ENCODE data around the gene CRISPLD2. TPM values are rescaled to one million over a fixed set of nuclear protein-coding genes. Genes with fewer than 3 reads are reported as not detected.
A peak's percentile ranks its signal among the peaks of the same experiment; 100 is the strongest.

Gene CRISPLD2
- total RNA-seq, 1 experiment from 2014 or later, result 0.28 TPM

GRCh38 chr16:84891149-84891795 lies 71.5 kb downstream of the CRISPLD2 start:
- no peak for TF ChIP-seq CTCF (IDR thresholded peaks at IDR 0.05; ENCODE audit: unreplicated experiment)

GRCh38 chr16:84892097-84892496 lies 72.3 kb downstream of the CRISPLD2 start:
- no peak for TF ChIP-seq CTCF (IDR thresholded peaks at IDR 0.05; ENCODE audit: unreplicated experiment)
- ChIA-PET POLR2A (interaction anchor here (0.6 kb wide), 1 partner anchor 18 kb away, joined by 3 read pairs; no protein-coding TSS in a partner anchor), CTCF (interaction anchor here (0.6 to 0.7 kb wide), 3 partner anchors 100 to 139 kb away, joined by 3 to 4 read pairs (median 3); no protein-coding TSS in a partner anchor)
- no peaks in the 10 kb centered on the region for H3K4me1 Mint-ChIP-seq (ENCODE audit: insufficient read depth, unreplicated experiment)
- H3K27me3 Mint-ChIP-seq (ENCODE audit: insufficient read depth, unreplicated experiment), result no peaks in the 10 kb centered on the region
- no peak overlapping the region for H3K4me3 Mint-ChIP-seq (ENCODE audit: unreplicated experiment)
- DNase-seq (ENCODE audit: unreplicated experiment), result no peak
- H3K9me3 Mint-ChIP-seq (ENCODE audit: unreplicated experiment), result no peaks in the 10 kb centered on the region
- no peak overlapping the region for H3K27ac Mint-ChIP-seq (ENCODE audit: low read depth, unreplicated experiment)
- BruUV-seq (replicated peaks), result no TSS peak
- intact Hi-C loops (cut with micrococcal nuclease), result no loop called here
- H3K36me3 Mint-ChIP-seq (ENCODE audit: insufficient read depth, unreplicated experiment), result no peaks in the 10 kb centered on the region

More at GRCh38 chr16:84891149-84891795, 71.5 kb downstream of the CRISPLD2 start:
- Mint-ChIP-seq H3K4me3 (ENCODE audit: unreplicated experiment) (no peak overlapping the region), H3K36me3 (ENCODE audit: insufficient read depth, unreplicated experiment) (no peaks in the 10 kb centered on the region), H3K9me3 (ENCODE audit: unreplicated experiment) (no peaks in the 10 kb centered on the region), H3K27me3 (ENCODE audit: insufficient read depth, unreplicated experiment) (no peaks in the 10 kb centered on the region), H3K27ac (ENCODE audit: low read depth, unreplicated experiment) (no peak overlapping the region), H3K4me1 (ENCODE audit: insufficient read depth, unreplicated experiment) (no peaks in the 10 kb centered on the region)
- CTCF ChIA-PET, result interaction anchor here (0.7 to 0.8 kb wide), 2 partner anchors 16 to 80 kb away, joined by 3 read pairs; no protein-coding TSS in a partner anchor
- intact Hi-C loops (cut with micrococcal nuclease), result no loop called here
- POLR2A ChIA-PET, result no interaction called here
- no peak for DNase-seq (ENCODE audit: unreplicated experiment)
- no TSS peak for BruUV-seq (replicated peaks)

- Mint-ChIP-seq H3K9me3 (ENCODE audit: unreplicated experiment) (no peaks in the 10 kb centered on the region), H3K36me3 (ENCODE audit: insufficient read depth, unreplicated experiment) (no peaks in the 10 kb centered on the region), H3K27me3 (ENCODE audit: insufficient read depth, unreplicated experiment) (no peaks in the 10 kb centered on the region), H3K27ac (ENCODE audit: low read depth, unreplicated experiment) (no peak overlapping the region), H3K4me3 (ENCODE audit: unreplicated experiment) (no peak overlapping the region), H3K4me1 (ENCODE audit: insufficient read depth, unreplicated experiment) (peaks cover 5% of the 10 kb centered on the region)
- no peak for DNase-seq (ENCODE audit: unreplicated experiment)
- no TSS peak for BruUV-seq (replicated peaks)
- POLR2A ChIA-PET, result interaction anchor here (1.0 kb wide), 1 partner anchor 39 kb away, joined by 4 read pairs; no protein-coding TSS in a partner anchor
- TF ChIP-seq CTCF (IDR thresholded peaks at IDR 0.05; ENCODE audit: unreplicated experiment), result no peak
- intact Hi-C loops (cut with micrococcal nuclease), result no loop called here
- CTCF ChIA-PET, result no interaction called here
These were observed 73.7 kb downstream of the CRISPLD2 start for GRCh38 chr16:84893467-84893848.

GRCh38 chr16:84893849-84894599 lies 74.2 kb downstream of the CRISPLD2 start:
- BruUV-seq (replicated peaks), result no TSS peak
- H3K4me1 Mint-ChIP-seq (ENCODE audit: insufficient read depth, unreplicated experiment), result peaks cover 7% of the 10 kb centered on the region
- intact Hi-C loops (cut with micrococcal nuclease), result no loop called here
- peak; percentile 13 for DNase-seq (ENCODE audit: unreplicated experiment)
- ChIA-PET POLR2A (no interaction called here), CTCF (no interaction called here)
- H3K27me3 Mint-ChIP-seq (ENCODE audit: insufficient read depth, unreplicated experiment), result no peaks in the 10 kb centered on the region
- H3K27ac Mint-ChIP-seq (ENCODE audit: low read depth, unreplicated experiment), result no peak overlapping the region
- no peak overlapping the region for H3K4me3 Mint-ChIP-seq (ENCODE audit: unreplicated experiment)
- no peaks in the 10 kb centered on the region for H3K9me3 Mint-ChIP-seq (ENCODE audit: unreplicated experiment)
- TF ChIP-seq CTCF (IDR thresholded peaks at IDR 0.05; ENCODE audit: unreplicated experiment), result no peak
- H3K36me3 Mint-ChIP-seq (ENCODE audit: insufficient read depth, unreplicated experiment), result no peaks in the 10 kb centered on the region

Measured in MCF 10A (cell line).